A549 (cell line): ENCODE results near the gene KMT5C. TPM values are rescaled to one million over a fixed set of nuclear protein-coding genes. Genes with fewer than 3 reads are reported as not detected.

Source experiments
- ATAC-seq, 2 experiments: fragments of 200-7000 bp in 1 of 2; fragments of >200 bp in 1 of 2; cut with Nextera tagmentation in 1 of 2; cut with Tn5 transposase in 1 of 2; 3 replicates each; pipeline versions ENCODE4 v1.8.0 to v1.9.1; 2018 to 2020; ENCODE audit warnings: mild to moderate bottlenecking in 1 of 2, moderate library complexity in 1 of 2
- CTCF ChIA-PET: fragments of 300-600 bp; sonication (Branson Sonifier 250); formaldehyde crosslinking; extraction: SDS; loops from one replicate; lab custom pipeline; 2021; ENCODE audit warnings: antibody characterized with exemption, inconsistent platforms; lab: Yijun Ruan, JAX
- POLR2A ChIA-PET: fragments of 350-600 bp; formaldehyde crosslinking; extraction: SDS; loops from one replicate; lab custom pipeline; 2021; ENCODE audit warnings: antibody characterized with exemption, inconsistent platforms; lab: Yijun Ruan, JAX
- DNase-seq, 2 experiments: peaks; one replicate each; pipeline versions ENCODE4 v3.0.0 to v3.0.0-alpha.2; 2011 to 2016; ENCODE audit warnings: low read depth in 1 of 2, low spot score in 1 of 2
- FAIRE-seq: peaks from 2 replicates; lab custom pipeline; 2011; peaks lifted over from hg19 to GRCh38; lab: Jason Lieb, UNC
- H3K27ac ChIP-seq, 2 experiments: fragments of >200 bp; sonication (Bioruptor Twin); formaldehyde crosslinking; 3 replicates each; pipeline ENCODE4 v1.5.1; 2016 to 2017
- H3K4me1 ChIP-seq: fragments of >200 bp; sonication (Bioruptor Twin); formaldehyde crosslinking; 3 replicates; pipeline ENCODE4 v1.6.1; 2016
- H3K4me2 ChIP-seq: fragments of >200 bp; sonication (Bioruptor Twin); formaldehyde crosslinking; 3 replicates; pipeline ENCODE4 v1.6.1; 2016
- H3K4me3 ChIP-seq: fragments of >200 bp; sonication (Bioruptor Twin); formaldehyde crosslinking; 3 replicates; pipeline ENCODE4 v1.5.1; 2016
- H3K9me3 ChIP-seq: fragments of >200 bp; sonication (Bioruptor Twin); formaldehyde crosslinking; 3 replicates; pipeline ENCODE4 v1.6.1; 2016
- BCL3 ChIP-seq: fragments of >200 bp; sonication (Bioruptor Twin); formaldehyde crosslinking; IDR thresholded peaks from 3 replicates; pipeline ENCODE4 v1.6.1; 2016
- CEBPB ChIP-seq, 2 experiments: fragments of >200 bp in 1 of 2; sonication (Bioruptor Twin) in 1 of 2; formaldehyde crosslinking in 1 of 2; IDR thresholded peaks; 2 replicates each; pipeline ENCODE4 v1.6.1; 2012 to 2016
- CHD2 ChIP-seq: fragments of 150-350 bp; IDR thresholded peaks from 2 replicates; pipeline ENCODE4 v1.6.1; 2014; ENCODE audit warnings: low read length; ENCODE audit not compliant: partially characterized antibody
- CHD4 ChIP-seq: fragments of 200-600 bp; sonication (generic); IDR thresholded peaks from 2 replicates; pipeline ENCODE4 v1.6.1; 2016; ENCODE audit warnings: antibody characterized with exemption, mild to moderate bottlenecking, borderline replicate concordance
- CTCF ChIP-seq: fragments of >200 bp; sonication (Bioruptor Twin); formaldehyde crosslinking; IDR thresholded peaks from 3 replicates; pipeline ENCODE4 v1.5.1; 2016
- E2F6 ChIP-seq: IDR thresholded peaks from 2 replicates; pipeline ENCODE4 v1.6.1; 2012; ENCODE audit warnings: low read depth, borderline replicate concordance
- EHMT2 ChIP-seq: fragments of 200-600 bp; sonication (generic); IDR thresholded peaks from 2 replicates; pipeline ENCODE4 v1.6.1; 2016; ENCODE audit warnings: antibody characterized with exemption, low read depth, mild to moderate bottlenecking, moderate library complexity
- EP300 ChIP-seq, 2 experiments: fragments of >200 bp; sonication (Bioruptor Twin); formaldehyde crosslinking; IDR thresholded peaks; 2 replicates in 1 of 2; 3 replicates in 1 of 2; pipeline ENCODE4 v1.6.1; 2016 to 2017
- ESRRA ChIP-seq: fragments of 150-350 bp; IDR thresholded peaks from 2 replicates; pipeline ENCODE4 v1.6.1; 2014; ENCODE audit warnings: mild to moderate bottlenecking, low read length, borderline replicate concordance
- FOXS1 ChIP-seq: fragments of 250-450 bp; sonication (Bioruptor Pico); IDR thresholded peaks from 2 replicates; pipeline ENCODE4 v1.5.0; 2020; ENCODE audit warnings: mild to moderate bottlenecking, moderate library complexity
- GATA3 ChIP-seq: IDR thresholded peaks from 2 replicates; pipeline ENCODE4 v1.6.1; 2012; ENCODE audit warnings: borderline replicate concordance
- HEYL ChIP-seq: fragments of 250-450 bp; sonication (Bioruptor Pico); IDR thresholded peaks from 2 replicates; pipeline ENCODE4 v1.8.0; 2021; ENCODE audit warnings: mild to moderate bottlenecking, moderate library complexity
- HOXA7 ChIP-seq: fragments of 250-450 bp; sonication (Bioruptor Pico); IDR thresholded peaks from 2 replicates; pipeline ENCODE4 v1.5.0; 2020; ENCODE audit warnings: mild to moderate bottlenecking, moderate library complexity
- HOXB13 ChIP-seq: fragments of 250-450 bp; sonication (Bioruptor Pico); IDR thresholded peaks from 2 replicates; pipeline ENCODE4 v1.5.0; 2020; ENCODE audit warnings: low read depth, mild to moderate bottlenecking, moderate library complexity
- MAZ ChIP-seq: fragments of 150-350 bp; IDR thresholded peaks from 2 replicates; pipeline ENCODE4 v1.6.1; 2014; ENCODE audit warnings: antibody characterized with exemption, low read depth, low read length, borderline replicate concordance
- NFE2L2 ChIP-seq: fragments of 150-350 bp; conservative IDR thresholded peaks from 2 replicates; pipeline ENCODE4 v1.6.1; 2014; ENCODE audit warnings: low read length
- NPAS2 ChIP-seq: fragments of 250-450 bp; sonication (Bioruptor Pico); IDR thresholded peaks from 2 replicates; pipeline ENCODE4 v1.8.0; 2022; ENCODE audit warnings: mild to moderate bottlenecking, moderate library complexity, borderline replicate concordance
- NR3C1 ChIP-seq: fragments of >200 bp; sonication (Bioruptor Twin); formaldehyde crosslinking; IDR thresholded peaks from 3 replicates; pipeline ENCODE4 v1.6.1; 2017
- RARB ChIP-seq: fragments of 250-450 bp; sonication (Bioruptor Pico); IDR thresholded peaks from 2 replicates; pipeline ENCODE4 v1.8.0; 2021; ENCODE audit warnings: mild to moderate bottlenecking, moderate library complexity
- RCOR1 ChIP-seq: fragments of 150-350 bp; IDR thresholded peaks from 2 replicates; pipeline ENCODE4 v1.6.1; 2014; ENCODE audit warnings: antibody characterized with exemption, low read length, low read depth
- RFX5 ChIP-seq: fragments of 450-650 bp; IDR thresholded peaks from 2 replicates; pipeline ENCODE4 v1.7.1; 2014; ENCODE audit warnings: antibody characterized with exemption, mild to moderate bottlenecking, moderate library complexity
- SREBF2 ChIP-seq: fragments of 450-650 bp; IDR thresholded peaks from 2 replicates; pipeline ENCODE4 v1.6.1; 2014; ENCODE audit warnings: mild to moderate bottlenecking, moderate library complexity
- TFCP2L1 ChIP-seq: fragments of 250-450 bp; sonication (Bioruptor Pico); IDR thresholded peaks from 2 replicates; pipeline ENCODE4 v1.5.0; 2021; ENCODE audit warnings: mild to moderate bottlenecking
- TP53 ChIP-seq: fragments of 250-450 bp; sonication (Bioruptor Pico); IDR thresholded peaks from 2 replicates; pipeline ENCODE4 v1.5.0; 2021; ENCODE audit warnings: mild to moderate bottlenecking, moderate library complexity
- ZC3H11A ChIP-seq: fragments of 450-650 bp; IDR thresholded peaks from 2 replicates; pipeline ENCODE4 v1.6.1; 2014; ENCODE audit warnings: antibody characterized with exemption, mild to moderate bottlenecking
- ZNF302 ChIP-seq: fragments of 250-450 bp; sonication (Bioruptor Pico); IDR thresholded peaks from 2 replicates; pipeline ENCODE4 v1.9.0; 2021; ENCODE audit warnings: inconsistent platforms, mild to moderate bottlenecking, moderate library complexity
- WGBS: methylation state at CpG from one replicate; pipeline ENCODE4 v1.1.6; 2017; ENCODE audit errors: missing lambda C conversion rate; 5-methylcytosine and 5-hydroxymethylcytosine counted together
- polyA plus RNA-seq, 4 experiments: library from polyadenylated mRNA; depleted of rRNA in 3 of 4; stranded (reverse); fragments of >200 nt; fragmentation: RNase III in 1 of 4; extraction: RNeasy Plus Mini Kit Qiagen cat#74134 plus additional on column Dnase treatment in 1 of 4; gene quantifications; 2 replicates in 3 of 4; 3 replicates in 1 of 4; pipeline ENCODE4 v1.2.3, GENCODE V29; 2011 to 2017
- TF ChIP-seq, protein P1 (sequence below): IDR thresholded peaks from 2 replicates; pipeline ENCODE4 v1.6.1; 2012
- TF ChIP-seq, protein P2 (sequence below): fragments of 450-650 bp; IDR thresholded peaks from 2 replicates; pipeline ENCODE4 v1.6.1; 2014; ENCODE audit warnings: antibody characterized with exemption

KMT5C gene
- polyA plus RNA-seq, 2 of the 4 experiments (the other 2 are of a cell fraction): 9.5 to 15.2 TPM

- Histone ChIP-seq H3K9me3 (no peaks in the 10 kb centered on the region), H3K4me2 (no peak overlapping the region), H3K27ac (no peak overlapping the region), H3K4me1 (no peaks in the 10 kb centered on the region), H3K4me3 (no peak overlapping the region)
- no peak for DNase-seq
- POLR2A ChIA-PET: no interaction called here
- 75% methylated on average over 8 of the region's 8 CpGs for WGBS
- TF ChIP-seq CEBPB (IDR thresholded peaks at IDR 0.05) (no peak), CHD2 (no peak), ZNF302 (no peak), NFE2L2 (no peak), HOXA7 (CRISPR knock-in tag) (no peak), RFX5 (no peak), EP300 (IDR thresholded peaks at IDR 0.05) (no peak), CTCF (no peak), SREBF2 (no peak), E2F6 (no peak), EHMT2 (no peak), CHD4 (no peak), TFCP2L1 (no peak), NR3C1 (no peak)
- CTCF ChIA-PET: interaction anchor here (1.1 to 21.1 kb wide), 4 partner anchors 8 to 151 kb away, joined by 3 to 306 read pairs (median 4); partner anchors contain the start of gene TMEM150B
- no peak for ATAC-seq
- FAIRE-seq: no peak
Observed at GRCh38 chr19:55316646-55317045, 23.0 kb upstream of the KMT5C start.

- Histone ChIP-seq H3K4me3 (no peak overlapping the region), H3K4me2 (no peak overlapping the region), H3K4me1 (peaks cover 19% of the 10 kb centered on the region), H3K9me3 (no peaks in the 10 kb centered on the region), H3K27ac (0 out of 6 replicates have a peak overlapping the region, but pooled peaks of 1 of the 2 experiments have one; percentile 14)
- TF ChIP-seq HOXB13 (CRISPR knock-in tag) (no peak), HEYL (CRISPR knock-in tag) (no peak), NPAS2 (no peak), HOXA7 (CRISPR knock-in tag) (no peak), RCOR1 (no peak), MAZ (no peak), ZC3H11A (no peak)
- TF ChIP-seq, protein P1, sequence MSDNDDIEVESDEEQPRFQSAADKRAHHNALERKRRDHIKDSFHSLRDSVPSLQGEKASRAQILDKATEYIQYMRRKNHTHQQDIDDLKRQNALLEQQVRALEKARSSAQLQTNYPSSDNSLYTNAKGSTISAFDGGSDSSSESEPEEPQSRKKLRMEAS: no peak
- 63% methylated on average over 21 of the region's 21 CpGs for WGBS
- no peak for FAIRE-seq
- ChIA-PET CTCF (interaction anchor here (4.3 to 21.1 kb wide), 3 partner anchors 17 to 27 kb away, joined by 24 to 306 read pairs (median 31); partner anchors contain the start of gene KMT5C), POLR2A (interaction anchor here (0.9 kb wide), 1 partner anchor 20 kb away, joined by 8 read pairs; the partner anchor contains the start of gene KMT5C)
- peak; percentile 54 to 82; a peak in 4 of 6 replicates for ATAC-seq
- no peak for DNase-seq
Observed at GRCh38 chr19:55319785-55320184, 19.9 kb upstream of the KMT5C start.

GRCh38 chr19:55320844-55321419, 18.7 kb upstream of the KMT5C start:
- POLR2A ChIA-PET: no interaction called here
- no peak for FAIRE-seq
- CTCF ChIA-PET: interaction anchor here (1.0 to 21.1 kb wide), 9 partner anchors 8 to 310 kb away, joined by 3 to 306 read pairs (median 4); partner anchors contain the start of genes KMT5C and TMEM238
- TF ChIP-seq CHD2 (no peak), ESRRA (no peak), GATA3 (no peak), HOXA7 (CRISPR knock-in tag) (no peak), RARB (CRISPR knock-in tag) (no peak), BCL3 (no peak), TP53 (CRISPR knock-in tag) (no peak), FOXS1 (CRISPR knock-in tag) (no peak), SREBF2 (no peak), CTCF (no peak)
- TF ChIP-seq, protein P2, sequence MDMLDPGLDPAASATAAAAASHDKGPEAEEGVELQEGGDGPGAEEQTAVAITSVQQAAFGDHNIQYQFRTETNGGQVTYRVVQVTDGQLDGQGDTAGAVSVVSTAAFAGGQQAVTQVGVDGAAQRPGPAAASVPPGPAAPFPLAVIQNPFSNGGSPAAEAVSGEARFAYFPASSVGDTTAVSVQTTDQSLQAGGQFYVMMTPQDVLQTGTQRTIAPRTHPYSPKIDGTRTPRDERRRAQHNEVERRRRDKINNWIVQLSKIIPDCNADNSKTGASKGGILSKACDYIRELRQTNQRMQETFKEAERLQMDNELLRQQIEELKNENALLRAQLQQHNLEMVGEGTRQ: no peak

More at GRCh38 chr19:55320844-55321419, 18.7 kb upstream of the KMT5C start:
- Histone ChIP-seq H3K4me2 (no peak overlapping the region), H3K4me3 (no peak overlapping the region), H3K9me3 (no peaks in the 10 kb centered on the region), H3K27ac (peak overlapping the region in 1 of 2 experiments; percentile 60; a peak in 2 of 6 replicates), H3K4me1 (peaks cover 19% of the 10 kb centered on the region)
- ATAC-seq (peak in 1 of 2 experiments; percentile 16; a peak in 1 of 6 replicates), DNase-seq (no peak)
- WGBS: 95% methylated on average over 8 of the region's 8 CpGs
